SK-N-SH (cell line): Measurements from ENCODE around the gene TMEM176B.

Experiments used
- CHD2 ChIP-seq: fragments of 150-350 bp; IDR thresholded peaks from 2 replicates; pipeline ENCODE4 v1.6.1; 2018; ENCODE audit warnings: low read length; ENCODE audit not compliant: partially characterized antibody
- EZH2phosphoT487 ChIP-seq: fragments of 200-600 bp; sonication (generic); IDR thresholded peaks from 2 replicates; pipeline ENCODE4 v1.6.1; 2017; ENCODE audit warnings: low read depth, mixed run types, mild to moderate bottlenecking, antibody characterized with exemption, moderate library complexity, borderline replicate concordance
- FOXM1 ChIP-seq: IDR thresholded peaks from 2 replicates; pipeline ENCODE4 v1.4.0; 2012; ENCODE audit warnings: low read depth, mild to moderate bottlenecking
- POLR2AphosphoS5 ChIP-seq: IDR thresholded peaks from 2 replicates; pipeline ENCODE4 v1.6.1; 2012; ENCODE audit warnings: low read depth, low read length
- TAF1 ChIP-seq: IDR thresholded peaks from 2 replicates; pipeline ENCODE4 v1.6.1; 2012; ENCODE audit warnings: low read depth, mild to moderate bottlenecking, low read length, moderate library complexity, borderline replicate concordance
- TF ChIP-seq, protein P1 (sequence below): fragments of 200-600 bp; sonication (generic); IDR thresholded peaks from 2 replicates; pipeline ENCODE4 v1.6.1; 2017; ENCODE audit warnings: antibody characterized with exemption, mild to moderate bottlenecking, moderate library complexity

- TF ChIP-seq, protein P1, sequence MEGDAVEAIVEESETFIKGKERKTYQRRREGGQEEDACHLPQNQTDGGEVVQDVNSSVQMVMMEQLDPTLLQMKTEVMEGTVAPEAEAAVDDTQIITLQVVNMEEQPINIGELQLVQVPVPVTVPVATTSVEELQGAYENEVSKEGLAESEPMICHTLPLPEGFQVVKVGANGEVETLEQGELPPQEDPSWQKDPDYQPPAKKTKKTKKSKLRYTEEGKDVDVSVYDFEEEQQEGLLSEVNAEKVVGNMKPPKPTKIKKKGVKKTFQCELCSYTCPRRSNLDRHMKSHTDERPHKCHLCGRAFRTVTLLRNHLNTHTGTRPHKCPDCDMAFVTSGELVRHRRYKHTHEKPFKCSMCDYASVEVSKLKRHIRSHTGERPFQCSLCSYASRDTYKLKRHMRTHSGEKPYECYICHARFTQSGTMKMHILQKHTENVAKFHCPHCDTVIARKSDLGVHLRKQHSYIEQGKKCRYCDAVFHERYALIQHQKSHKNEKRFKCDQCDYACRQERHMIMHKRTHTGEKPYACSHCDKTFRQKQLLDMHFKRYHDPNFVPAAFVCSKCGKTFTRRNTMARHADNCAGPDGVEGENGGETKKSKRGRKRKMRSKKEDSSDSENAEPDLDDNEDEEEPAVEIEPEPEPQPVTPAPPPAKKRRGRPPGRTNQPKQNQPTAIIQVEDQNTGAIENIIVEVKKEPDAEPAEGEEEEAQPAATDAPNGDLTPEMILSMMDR: no peak
- TF ChIP-seq POLR2AphosphoS5 (no peak), TAF1 (no peak), CHD2 (no peak), EZH2phosphoT487 (no peak), FOXM1 (no peak)
These were observed 30.4 kb downstream of the TMEM176B start for GRCh38 chr7:150769768-150770167.
